Testis (tissue), 3 donors: ENCODE measurements around the gene CRHR1. TPM values are rescaled to one million over a fixed set of nuclear protein-coding genes. Genes with fewer than 3 reads are reported as not detected.
"Not testable (repeated sequence)": the region's sequence is repeated elsewhere in the genome, so short reads cannot be mapped to it uniquely, and the experiment has no call there.

Experiments
- DNase-seq: peaks from one replicate; pipeline ENCODE4 v3.0.0-alpha.2; 2019
- H3K27ac ChIP-seq, 2 donors: fragments of 200-600 bp; sonication (generic); one replicate each; pipeline ENCODE4 v1.5.1; 2019
- H3K27me3 ChIP-seq: fragments of 200-600 bp; sonication (generic); one replicate; pipeline ENCODE4 v1.5.1; 2019
- H3K36me3 ChIP-seq: fragments of 200-600 bp; sonication (generic); one replicate; pipeline ENCODE4 v1.5.1; 2017; ENCODE audit warnings: low read depth; ENCODE audit errors: missing control alignments
- H3K4me1 ChIP-seq: fragments of 200-600 bp; sonication (generic); one replicate; pipeline ENCODE4 v1.5.1; 2019
- H3K4me3 ChIP-seq, 2 donors: fragments of 200-600 bp; sonication (generic); one replicate each; pipeline ENCODE4 v1.5.1; 2017 to 2019
- H3K9me3 ChIP-seq: fragments of 200-600 bp; sonication (generic); one replicate; pipeline ENCODE4 v1.5.1; 2017
- POLR2A ChIP-seq: fragments of 450-650 bp; IDR thresholded peaks from one replicate; pipeline ENCODE4 v1.6.1; 2017; ENCODE audit warnings: antibody characterized with exemption, mild to moderate bottlenecking, moderate library complexity
- WGBS, 2 donors: methylation state at CpG; one replicate each; pipeline ENCODE4 v1.1.5; 2018; 5-methylcytosine and 5-hydroxymethylcytosine counted together
- intact Hi-C: fragments of 100-400 bp; cut with DNase I; formaldehyde crosslinking; loops from one replicate; pipeline ENCODE4 v1.15.1; 2023; ENCODE audit warnings: low total_unique reads
- polyA plus RNA-seq: library from polyadenylated mRNA; stranded (reverse); fragments of 350-450 nt; fragmentation: Illumina TruSeq; extraction: RNeasy Lipid Tissue Mini Kit (QIAGEN cat#74804); gene quantifications from one replicate; pipeline ENCODE4 v1.2.3, GENCODE V29; 2014; ENCODE audit warnings: low read depth, low replicate concordance; ENCODE audit not compliant: insufficient read depth
- total RNA-seq, 2 donors: library from RNA; depleted of rRNA; stranded (reverse); fragments of >200 nt; gene quantifications; one replicate each; pipeline ENCODE4 v1.2.3, GENCODE V29; 2016
- TF ChIP-seq, protein P1 (sequence below), 3 experiments: fragments of 450-650 bp in 2 of 3; fragments of 200-600 bp in 1 of 3; sonication (generic) in 1 of 3; IDR thresholded peaks; one replicate each; pipeline ENCODE4 v1.5.1; 2016 to 2019; ENCODE audit warnings: antibody characterized with exemption in 3 of 3, mild to moderate bottlenecking in 2 of 3, moderate library complexity in 1 of 3

The CRHR1 gene
- total and polyA plus RNA-seq, 3 donors from 2014 or later = 0.55 to 1.9 (median 0.55) TPM

DNA sequence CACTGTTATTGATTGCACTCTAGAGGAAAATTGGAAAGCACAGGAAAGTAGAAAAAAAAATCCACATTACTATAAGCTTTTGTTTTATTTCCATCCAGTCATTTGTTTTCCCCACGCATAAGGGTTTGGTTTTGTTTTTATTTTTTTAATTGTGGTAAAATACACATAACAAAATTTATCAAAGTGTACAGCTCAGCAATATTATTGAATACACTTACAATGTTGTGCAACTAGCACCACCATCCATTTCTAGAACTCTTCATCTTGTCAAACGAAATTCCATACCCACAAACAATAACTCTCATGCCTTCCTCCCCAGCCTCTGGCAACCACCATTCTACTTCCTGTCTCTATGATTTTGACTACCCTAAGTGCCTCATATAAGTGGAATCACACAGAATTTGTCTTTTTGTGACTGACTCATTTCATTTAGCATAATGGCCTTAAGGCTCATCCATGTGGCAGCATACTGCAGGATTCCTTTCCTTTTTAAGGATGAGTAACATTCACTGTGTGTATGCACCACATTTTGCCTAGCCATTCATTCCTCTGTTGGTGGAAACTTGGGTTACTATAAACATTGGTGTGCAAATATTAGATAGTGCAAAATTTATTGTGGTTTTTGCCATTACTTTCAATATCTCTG is 71.7 kb downstream of the CRHR1 start:
- no peak for TF ChIP-seq POLR2A
- TF ChIP-seq, protein P1, sequence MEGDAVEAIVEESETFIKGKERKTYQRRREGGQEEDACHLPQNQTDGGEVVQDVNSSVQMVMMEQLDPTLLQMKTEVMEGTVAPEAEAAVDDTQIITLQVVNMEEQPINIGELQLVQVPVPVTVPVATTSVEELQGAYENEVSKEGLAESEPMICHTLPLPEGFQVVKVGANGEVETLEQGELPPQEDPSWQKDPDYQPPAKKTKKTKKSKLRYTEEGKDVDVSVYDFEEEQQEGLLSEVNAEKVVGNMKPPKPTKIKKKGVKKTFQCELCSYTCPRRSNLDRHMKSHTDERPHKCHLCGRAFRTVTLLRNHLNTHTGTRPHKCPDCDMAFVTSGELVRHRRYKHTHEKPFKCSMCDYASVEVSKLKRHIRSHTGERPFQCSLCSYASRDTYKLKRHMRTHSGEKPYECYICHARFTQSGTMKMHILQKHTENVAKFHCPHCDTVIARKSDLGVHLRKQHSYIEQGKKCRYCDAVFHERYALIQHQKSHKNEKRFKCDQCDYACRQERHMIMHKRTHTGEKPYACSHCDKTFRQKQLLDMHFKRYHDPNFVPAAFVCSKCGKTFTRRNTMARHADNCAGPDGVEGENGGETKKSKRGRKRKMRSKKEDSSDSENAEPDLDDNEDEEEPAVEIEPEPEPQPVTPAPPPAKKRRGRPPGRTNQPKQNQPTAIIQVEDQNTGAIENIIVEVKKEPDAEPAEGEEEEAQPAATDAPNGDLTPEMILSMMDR (IDR thresholded peaks at IDR 0.05) = no peak
- WGBS, 2 donors = 75 to 78% methylated on average over 2 of the region's 2 CpGs

GRCh38 chr17:45857977-45858708 is 74.0 kb downstream of the CRHR1 start:
- no peak overlapping the region for H3K27ac ChIP-seq
- TF ChIP-seq, protein P1 (IDR thresholded peaks at IDR 0.05) = no peak
- TF ChIP-seq POLR2A = no peak
- intact Hi-C loops = no loop called here
- no peaks in the 10 kb centered on the region for H3K36me3 ChIP-seq
- no peaks in the 10 kb centered on the region for H3K27me3 ChIP-seq
- DNase-seq = peak; percentile 60
- no peak overlapping the region for H3K4me3 ChIP-seq
- WGBS, 2 donors = 36 to 41% methylated on average over 10 of the region's 10 CpGs
- H3K9me3 ChIP-seq = no peaks in the 10 kb centered on the region
- no peaks in the 10 kb centered on the region for H3K4me1 ChIP-seq

More for the DNA sequence above, 71.7 kb downstream of the CRHR1 start:
- Histone ChIP-seq H3K4me1 (no peaks in the 10 kb centered on the region), H3K36me3 (no peaks in the 10 kb centered on the region), H3K27me3 (no peaks in the 10 kb centered on the region), H3K9me3 (no peaks in the 10 kb centered on the region), H3K27ac (no peak overlapping the region), H3K4me3 (no peak overlapping the region)
- DNase-seq = no peak
- intact Hi-C loops = no loop called here

DNA sequence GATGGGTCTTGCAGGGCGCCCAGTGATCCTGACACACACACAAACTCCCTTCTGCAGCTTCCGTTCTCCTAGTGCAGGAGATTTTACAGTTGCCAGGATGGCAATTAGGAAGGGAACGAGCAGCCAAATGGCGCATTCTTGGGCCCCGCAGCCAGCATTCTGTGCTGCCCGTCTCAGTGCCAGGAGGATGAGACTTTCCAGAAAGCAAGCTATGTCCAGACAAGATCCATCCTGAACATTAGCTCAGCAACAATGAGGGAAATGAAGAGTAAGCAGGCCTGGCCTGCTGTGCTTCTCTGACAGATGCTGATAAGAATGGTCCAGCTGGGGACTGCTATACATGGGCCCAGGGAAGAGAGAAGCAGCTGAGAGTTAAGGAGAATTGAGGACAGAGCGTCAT is 77.0 kb downstream of the CRHR1 start:
- TF ChIP-seq, protein P1 (IDR thresholded peaks at IDR 0.05) = no peak
- intact Hi-C loops = no loop called here
- no peaks in the 10 kb centered on the region for H3K4me1 ChIP-seq
- no peaks in the 10 kb centered on the region for H3K9me3 ChIP-seq
- H3K27me3 ChIP-seq = no peaks in the 10 kb centered on the region
- H3K27ac ChIP-seq = no peak overlapping the region
- DNase-seq = no peak
- H3K36me3 ChIP-seq = no peaks in the 10 kb centered on the region
- 46 to 69% methylated on average over 6 to 7 of the region's 7 CpGs for WGBS, 2 donors
- H3K4me3 ChIP-seq = no peak overlapping the region

DNA sequence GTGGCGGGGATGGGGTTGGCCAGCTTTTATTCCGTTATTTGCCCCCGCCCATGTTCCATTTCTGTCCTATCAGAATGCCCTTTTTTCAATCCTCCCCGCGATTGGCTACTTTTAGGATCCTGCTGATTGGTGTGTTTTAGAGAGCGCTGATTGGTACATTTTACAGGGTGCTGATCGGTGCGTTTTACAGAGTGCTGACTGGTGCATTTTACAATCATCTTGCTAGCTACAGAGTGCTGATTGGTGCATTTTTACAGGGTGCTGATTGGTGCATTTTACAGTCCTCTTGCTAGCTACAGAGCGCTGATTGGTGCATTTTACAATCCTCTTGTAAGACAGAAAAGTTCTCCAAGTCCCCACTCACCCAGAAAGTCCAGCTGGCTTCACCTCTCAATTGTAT is 78.0 kb downstream of the CRHR1 start:
- intact Hi-C loops, H3K36me3 ChIP-seq, H3K4me1 ChIP-seq, H3K27ac ChIP-seq, H3K9me3 ChIP-seq, H3K4me3 ChIP-seq, H3K27me3 ChIP-seq: not testable (repeated sequence)
- WGBS, 2 donors = 53 to 69% methylated on average over 9 of the region's 9 CpGs
- peak; percentile 67 for DNase-seq

GRCh38 chr17:45863857-45864654 is 79.9 kb downstream of the CRHR1 start:
- no peak for DNase-seq
- no peaks in the 10 kb centered on the region for H3K4me1 ChIP-seq
- 72 to 73% methylated on average over 6 of the region's 6 CpGs for WGBS, 2 donors
- H3K27ac ChIP-seq = no peak overlapping the region
- H3K27me3 ChIP-seq = no peaks in the 10 kb centered on the region
- TF ChIP-seq, protein P1 (IDR thresholded peaks at IDR 0.05) = no peak
- TF ChIP-seq POLR2A = no peak
- no peaks in the 10 kb centered on the region for H3K9me3 ChIP-seq
- H3K36me3 ChIP-seq = no peaks in the 10 kb centered on the region
- intact Hi-C loops = no loop called here
- no peak overlapping the region for H3K4me3 ChIP-seq
